Measurements from ENCODE around the gene MISP.

Gene MISP

DNA sequence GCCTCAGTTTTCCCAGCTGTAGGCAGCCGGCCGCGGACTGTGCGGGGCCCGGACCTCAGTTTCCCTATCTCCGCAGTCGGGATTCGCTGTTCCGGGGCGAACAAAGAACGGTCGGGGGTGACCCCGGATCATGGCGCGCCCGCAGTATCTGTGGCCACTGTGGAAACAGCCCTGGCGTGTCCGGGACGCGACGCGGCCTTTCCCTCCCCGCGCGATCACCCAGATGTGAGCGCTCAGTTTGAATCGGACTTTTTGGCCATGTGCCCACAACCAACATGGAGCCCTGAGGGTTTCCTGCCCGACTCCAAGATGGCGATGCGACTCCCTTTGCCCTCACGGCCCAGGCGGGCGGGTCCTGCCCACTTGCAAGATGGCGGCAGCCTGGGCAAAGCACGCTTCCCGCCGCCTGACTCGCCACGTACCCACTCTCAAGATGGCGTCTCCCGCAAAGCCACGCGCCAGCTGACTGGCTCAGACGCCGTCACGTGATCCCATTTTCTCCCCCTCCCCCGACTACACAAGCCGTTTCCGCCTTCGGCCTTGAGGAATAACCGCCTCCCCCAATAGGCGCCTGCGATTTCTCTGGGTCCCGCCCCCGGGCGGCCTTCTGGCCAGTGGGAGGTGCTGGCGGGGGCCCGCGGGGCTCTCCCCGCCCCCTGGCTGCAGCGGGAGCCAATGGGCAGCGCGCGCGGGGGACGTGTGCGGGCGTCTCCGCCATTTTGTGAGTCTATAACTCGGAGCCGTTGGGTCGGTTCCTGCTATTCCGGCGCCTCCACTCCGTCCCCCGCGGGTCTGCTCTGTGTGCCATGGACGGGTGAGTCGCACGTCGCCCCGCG is 46.0 kb downstream of the MISP start, which contains the start of gene PTBP1:
Gene PTBP1 (plus strand): TSS at position 761 of the 836 bp plus-strand sequence. CDS start 46 bp downstream, at position 807.
- DNase-seq (ENCODE audit: low read depth): peak; percentile 99

DNA sequence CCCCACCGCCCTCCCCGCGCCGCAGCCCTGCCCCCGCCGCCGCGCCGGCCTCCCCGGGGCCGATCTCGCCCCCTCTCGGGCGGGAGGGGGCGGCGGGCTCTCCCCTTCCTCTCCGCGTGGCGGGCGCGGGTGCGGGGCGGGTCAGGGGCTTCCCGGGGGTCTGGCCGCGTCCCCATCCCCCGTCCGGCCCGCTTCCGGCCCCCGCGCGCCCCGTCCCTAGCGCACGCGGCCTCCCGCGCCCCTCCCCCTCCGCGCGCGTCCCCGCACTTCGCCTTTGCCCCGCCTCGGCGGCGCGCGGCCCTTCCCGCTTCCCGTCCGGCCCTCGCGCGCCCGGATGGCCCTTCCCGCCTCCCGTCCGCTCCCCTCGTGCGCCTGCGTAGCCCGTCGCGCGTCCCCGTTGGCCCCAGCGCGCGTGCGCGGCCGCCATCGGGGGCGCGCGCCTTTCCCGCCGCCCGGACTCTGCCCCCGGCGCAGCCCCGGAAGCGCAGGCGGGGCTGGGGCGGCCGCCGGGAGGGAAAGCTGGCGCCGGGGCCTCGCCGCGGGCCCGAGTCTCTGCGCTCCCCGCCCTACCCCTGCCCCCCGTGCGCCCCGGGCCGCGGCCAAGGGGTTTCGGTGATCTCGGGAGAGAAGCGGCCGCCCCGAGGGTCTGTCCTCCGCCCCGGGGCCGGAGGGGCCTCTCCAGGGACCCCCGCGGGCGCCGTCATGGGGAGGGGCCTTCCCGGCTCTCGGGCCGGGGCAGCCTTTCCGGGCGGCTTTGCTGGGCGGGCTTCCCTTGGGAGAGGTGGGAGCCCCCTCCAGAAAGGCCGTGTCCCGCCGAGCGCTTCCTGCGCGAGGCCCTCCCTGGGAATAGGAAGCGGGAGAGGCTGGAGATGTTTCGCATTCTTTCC is 46.9 kb downstream of the MISP start:
- DNase-seq (ENCODE audit: low read depth): peak; percentile 57

DNA sequence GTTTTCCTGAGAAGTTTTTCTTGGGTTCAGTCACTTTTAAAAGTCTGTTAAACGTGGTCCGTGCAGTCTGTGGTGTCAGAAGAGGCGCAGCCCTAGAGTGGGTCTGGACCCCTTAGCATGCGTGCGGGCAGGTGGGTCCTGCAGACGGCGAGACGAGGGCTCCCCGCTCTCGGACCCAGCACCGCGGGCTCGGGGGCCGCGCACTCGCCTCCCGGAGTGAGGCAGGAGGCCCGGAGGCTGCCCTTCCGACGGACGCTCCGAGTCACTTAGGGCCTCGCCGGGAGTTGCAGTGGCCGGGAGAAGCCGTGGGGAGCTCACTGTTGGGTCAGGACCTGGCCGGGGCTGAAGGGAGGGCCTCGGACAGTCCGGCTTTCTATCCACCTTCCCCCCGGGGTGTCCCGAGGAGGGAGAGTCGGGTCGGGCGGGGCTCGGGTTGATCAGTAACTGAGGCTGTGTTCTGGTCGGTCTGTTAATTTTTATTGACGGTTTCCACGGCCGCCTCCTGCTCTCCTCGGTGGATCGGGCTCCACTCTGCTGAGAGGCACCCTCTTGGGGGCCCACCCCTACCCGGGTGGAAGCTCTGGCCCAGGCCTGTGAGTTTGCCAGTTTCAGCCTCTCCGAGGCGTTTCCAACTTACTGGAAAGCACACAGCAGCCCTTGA is 47.6 kb downstream of the MISP start:
- DNase-seq (ENCODE audit: low read depth): no peak

DNA sequence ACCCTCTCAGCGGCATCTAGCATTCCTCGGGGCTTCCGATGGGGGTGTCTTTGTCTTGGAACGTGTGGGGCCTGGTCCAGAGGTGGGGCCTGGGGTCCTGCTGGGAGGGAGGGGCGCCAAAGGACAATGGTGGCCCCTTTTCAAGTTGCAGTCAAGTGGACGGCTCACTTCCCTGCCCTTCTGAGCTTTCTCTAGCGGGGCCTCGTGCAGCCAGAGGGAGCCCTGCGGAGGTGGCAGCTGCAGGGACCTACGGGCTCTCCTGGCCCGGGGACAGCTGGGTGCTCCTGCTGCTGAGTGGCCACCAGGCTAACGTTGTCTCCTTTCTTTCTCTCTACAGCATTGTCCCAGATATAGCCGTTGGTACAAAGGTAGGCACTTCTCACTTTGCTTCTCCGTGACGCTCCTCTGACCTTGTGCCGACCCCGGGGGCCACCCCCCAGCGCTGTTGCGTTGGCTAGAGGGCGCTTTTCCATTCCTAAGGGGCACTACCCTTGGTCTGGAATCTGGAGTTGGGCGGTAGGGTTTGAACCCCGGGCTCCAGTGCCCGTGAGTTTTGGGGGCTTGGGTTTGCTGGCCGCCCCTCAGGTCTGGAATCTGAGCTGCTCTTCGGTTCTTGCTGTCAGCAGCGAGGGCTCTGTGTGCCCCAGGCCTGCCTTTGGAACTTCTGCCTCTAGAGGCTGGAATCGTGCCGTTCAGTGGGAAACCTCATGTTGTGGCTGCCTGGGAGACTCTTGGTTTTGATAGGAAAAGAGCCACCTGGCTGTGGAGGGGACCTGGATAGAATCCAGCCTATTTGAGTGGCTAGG is 48.4 kb downstream of the MISP start:
- no peak for DNase-seq (ENCODE audit: low read depth)

DNA sequence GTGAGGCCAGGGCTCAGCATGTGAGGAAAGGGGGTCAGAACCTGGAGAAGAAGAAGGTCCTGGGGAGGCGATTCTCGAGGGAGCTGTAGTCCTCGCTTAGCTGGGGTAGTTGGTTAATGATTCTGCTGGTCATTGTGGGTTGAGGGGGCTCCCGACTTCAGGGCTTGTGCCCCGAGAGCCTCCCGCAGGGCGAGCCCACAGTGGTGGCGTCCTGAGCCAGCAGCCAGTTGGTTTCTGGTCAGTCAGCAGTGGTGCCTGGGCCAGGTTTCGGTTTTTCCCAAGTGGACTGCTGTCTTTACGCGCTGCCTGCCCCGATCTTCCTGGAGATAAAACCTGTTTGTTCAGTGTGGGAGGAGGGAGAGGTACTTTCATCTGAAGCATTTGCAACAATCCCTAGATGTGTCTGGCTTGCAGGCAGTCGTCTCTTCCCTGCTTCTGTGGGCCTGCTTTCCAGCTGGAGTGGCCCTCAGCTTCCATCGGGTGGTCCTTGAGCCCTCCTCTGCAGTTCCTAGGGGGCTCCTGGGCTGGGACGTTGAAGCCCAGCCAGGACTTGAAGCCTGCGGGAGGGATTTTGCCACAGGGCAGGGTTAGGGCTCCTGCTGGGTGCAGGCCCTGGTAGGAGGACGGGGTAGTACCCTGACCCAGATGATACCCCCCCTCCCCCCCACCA is 49.6 kb downstream of the MISP start:
- DNase-seq (ENCODE audit: low read depth): no peak

DNA sequence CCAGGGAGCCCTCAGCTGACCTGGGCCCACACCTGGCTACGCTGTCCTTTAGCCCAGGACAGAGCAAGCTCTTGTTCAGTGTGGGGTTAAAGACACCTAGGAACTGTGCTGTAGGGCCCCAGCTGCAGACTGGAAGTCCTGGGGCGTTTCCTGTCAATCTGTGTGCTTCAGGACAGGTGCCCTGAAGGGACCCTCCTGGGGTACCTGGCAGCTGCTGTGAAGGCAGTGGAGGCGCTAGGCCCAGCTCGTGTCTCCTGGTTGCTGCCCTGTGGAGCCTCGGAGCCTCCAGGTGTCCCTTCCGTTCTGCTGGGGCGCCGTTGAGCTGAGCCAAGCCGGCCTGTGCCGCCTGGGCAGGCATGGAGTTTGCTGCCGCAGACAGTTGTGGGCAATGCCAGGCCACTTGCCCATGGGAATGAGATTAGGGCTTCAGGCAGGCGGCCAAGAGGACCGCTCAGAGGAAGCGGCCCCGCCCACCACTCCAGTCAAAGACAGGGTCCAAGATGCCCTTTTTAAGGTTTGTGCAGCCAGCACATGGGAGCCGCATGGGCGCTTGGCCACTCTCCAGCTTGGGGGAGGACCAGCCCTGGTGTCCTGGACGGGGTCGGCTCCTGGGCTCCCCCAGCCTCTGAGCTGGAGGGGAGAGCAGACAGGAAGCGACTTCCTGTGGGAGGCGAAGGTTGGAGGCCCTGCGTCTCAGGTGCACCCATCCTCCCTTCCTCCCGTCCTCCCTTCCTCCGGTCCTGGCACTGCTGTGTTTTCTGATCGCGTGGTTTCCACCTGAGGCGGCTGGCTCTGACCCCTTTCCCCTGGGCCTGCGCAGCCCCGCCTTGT is 50.3 kb downstream of the MISP start:
- DNase-seq (ENCODE audit: low read depth): no peak

DNA sequence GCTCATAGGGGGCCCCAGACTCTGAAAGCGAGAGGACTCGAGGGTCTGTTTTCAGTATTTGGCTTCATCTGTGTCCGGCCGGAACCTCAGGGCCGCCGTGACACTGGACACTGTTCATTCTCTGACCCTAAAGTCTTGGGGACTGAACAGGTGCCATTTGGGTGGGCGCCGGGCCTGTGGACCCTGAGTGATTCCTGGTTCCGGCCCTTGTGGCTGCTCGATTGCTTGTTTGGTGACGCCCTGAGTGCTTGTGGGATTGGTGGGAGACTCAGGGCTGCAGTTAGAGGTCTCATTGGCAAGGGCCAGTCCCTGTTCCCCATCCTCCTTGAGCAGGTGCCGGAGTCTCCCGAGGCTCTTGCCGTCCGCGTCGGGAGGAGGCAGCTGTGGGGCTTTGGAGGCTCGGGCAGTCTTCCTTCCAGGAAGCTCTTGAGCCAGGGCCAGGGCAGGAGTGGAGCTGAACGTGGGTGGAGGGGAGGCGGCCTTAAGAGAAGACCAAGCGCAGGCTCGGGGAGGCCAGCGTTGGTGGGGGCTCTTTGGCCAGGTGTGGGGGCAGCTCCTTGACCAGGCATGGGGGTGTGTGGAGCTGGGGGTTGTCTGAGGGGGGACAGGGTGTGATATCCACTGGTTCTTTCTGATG is 51.1 kb downstream of the MISP start:
- DNase-seq (ENCODE audit: low read depth): no peak

DNA sequence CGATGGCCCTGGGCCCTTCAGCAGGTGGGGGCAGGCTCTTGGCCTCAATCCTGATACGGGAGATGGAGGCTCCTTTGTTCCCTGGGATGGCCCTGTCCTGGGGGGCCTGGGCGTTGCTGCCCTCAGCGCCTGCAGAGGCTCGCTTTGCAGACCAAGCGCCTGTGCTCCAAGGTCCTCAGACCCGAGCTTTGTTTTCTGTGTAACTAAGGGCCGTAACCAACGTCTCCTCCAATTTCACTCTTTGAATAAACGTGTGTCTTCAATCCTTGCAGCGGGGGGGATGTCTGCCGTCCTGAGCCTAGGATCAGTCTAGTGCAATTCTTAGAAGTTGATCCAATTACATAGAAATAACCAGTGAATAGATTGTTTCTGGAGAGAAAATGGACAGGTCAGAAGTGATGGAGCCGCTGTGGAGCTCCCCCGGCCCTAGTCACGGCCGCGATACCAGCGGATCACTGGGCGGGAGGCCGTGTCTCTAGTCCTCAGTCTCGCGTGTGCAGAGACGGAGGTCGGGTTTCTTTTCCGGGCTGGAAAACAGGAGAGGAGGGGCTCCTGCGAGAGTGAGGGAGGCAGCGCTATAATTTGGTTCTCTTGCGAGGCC is 51.7 kb downstream of the MISP start:
- no peak for DNase-seq (ENCODE audit: low read depth)

DNA sequence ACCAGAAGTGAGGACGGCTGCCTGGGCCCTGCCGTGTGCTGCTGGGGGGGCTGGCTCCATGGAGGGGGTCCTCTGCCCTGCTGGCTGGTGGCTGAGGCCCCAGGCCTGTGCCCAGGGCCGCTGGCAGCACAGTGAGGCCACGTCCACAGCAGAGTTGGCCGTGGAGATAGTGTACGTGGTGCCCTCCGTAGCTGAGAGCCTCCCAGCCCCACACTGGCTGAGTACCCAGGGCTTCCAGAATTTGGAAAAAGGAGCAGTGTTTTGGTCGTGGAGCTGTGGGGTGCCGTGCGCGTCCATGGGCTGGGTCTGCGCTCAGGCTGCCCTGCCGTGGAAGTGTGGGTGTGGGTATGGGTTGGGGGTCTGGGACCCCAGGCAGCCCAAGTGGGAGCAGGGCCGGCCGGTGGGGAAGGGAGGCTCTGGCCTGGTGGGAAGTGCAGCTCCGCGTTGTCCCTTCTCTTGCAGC is 52.2 kb downstream of the MISP start:
- DNase-seq (ENCODE audit: low read depth): no peak

DNA sequence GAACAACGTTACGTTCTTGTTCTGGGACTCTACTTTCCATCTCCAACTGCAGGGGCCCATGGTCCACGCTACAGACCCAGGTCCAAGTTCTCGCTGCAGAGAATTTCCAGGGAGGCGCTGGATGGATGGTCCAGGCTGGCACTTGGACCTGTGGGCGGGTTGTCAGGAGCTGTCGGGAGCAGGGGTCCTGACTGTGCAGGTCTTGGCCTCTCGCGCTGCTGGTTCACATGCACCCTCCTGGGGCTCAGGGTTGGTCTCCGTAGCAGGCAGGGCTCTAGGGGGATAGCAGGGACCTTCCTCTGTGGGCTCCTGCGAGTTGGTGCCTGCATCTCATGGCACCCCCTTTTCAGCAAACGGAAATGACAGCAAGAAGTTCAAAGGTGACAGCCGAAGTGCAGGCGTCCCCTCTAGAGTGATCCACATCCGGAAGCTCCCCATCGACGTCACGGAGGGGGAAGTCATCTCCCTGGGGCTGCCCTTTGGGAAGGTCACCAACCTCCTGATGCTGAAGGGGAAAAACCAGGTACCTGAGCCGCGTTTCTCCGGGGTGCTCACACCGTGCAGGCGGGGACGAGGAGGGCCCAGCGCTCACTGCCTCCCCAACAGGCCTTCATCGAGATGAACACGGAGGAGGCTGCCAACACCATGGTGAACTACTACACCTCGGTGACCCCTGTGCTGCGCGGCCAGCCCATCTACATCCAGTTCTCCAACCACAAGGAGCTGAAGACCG is 52.9 kb downstream of the MISP start:
- DNase-seq (ENCODE audit: low read depth): no peak

DNA sequence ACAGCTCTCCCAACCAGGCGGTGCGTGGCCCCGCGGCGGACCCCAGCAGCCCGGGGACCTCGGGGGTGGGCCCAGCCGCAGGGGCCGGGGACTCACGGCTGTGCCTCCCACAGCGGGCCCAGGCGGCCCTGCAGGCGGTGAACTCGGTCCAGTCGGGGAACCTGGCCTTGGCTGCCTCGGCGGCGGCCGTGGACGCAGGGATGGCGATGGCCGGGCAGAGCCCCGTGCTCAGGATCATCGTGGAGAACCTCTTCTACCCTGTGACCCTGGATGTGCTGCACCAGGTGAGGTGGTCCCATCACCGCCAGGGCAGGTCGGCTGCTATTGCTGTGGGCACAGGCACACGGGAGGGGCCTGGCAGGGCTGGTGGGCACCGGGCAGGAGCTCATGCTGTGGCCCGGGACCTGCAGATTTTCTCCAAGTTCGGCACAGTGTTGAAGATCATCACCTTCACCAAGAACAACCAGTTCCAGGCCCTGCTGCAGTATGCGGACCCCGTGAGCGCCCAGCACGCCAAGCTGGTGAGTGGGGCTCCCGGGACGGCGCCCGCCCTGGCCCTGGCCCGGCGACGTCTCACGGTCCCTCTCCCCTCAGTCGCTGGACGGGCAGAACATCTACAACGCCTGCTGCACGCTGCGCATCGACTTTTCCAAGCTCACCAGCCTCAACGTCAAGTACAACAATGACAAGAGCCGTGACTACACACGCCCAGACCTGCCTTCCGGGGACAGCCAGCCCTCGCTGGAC is 53.7 kb downstream of the MISP start:
- no peak for DNase-seq (ENCODE audit: low read depth)

DNA sequence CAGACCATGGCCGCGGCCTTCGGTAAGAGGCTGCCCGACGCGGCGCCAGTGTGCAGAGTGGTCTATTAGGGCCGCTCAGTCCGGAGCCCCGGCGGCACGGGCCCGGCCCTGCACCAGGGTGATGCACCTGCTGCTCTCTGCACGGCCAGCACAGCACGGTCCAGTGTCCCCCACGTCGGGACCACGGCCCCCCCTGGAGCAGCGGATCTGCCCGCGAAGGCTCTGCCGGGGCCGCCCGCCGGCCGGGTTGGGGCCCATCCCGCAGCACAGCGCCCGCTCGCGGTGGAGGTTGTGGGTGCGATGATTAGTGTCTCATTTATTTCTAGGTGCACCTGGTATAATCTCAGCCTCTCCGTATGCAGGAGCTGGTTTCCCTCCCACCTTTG is 54.2 kb downstream of the MISP start:
- no peak for DNase-seq (ENCODE audit: low read depth)

DNA sequence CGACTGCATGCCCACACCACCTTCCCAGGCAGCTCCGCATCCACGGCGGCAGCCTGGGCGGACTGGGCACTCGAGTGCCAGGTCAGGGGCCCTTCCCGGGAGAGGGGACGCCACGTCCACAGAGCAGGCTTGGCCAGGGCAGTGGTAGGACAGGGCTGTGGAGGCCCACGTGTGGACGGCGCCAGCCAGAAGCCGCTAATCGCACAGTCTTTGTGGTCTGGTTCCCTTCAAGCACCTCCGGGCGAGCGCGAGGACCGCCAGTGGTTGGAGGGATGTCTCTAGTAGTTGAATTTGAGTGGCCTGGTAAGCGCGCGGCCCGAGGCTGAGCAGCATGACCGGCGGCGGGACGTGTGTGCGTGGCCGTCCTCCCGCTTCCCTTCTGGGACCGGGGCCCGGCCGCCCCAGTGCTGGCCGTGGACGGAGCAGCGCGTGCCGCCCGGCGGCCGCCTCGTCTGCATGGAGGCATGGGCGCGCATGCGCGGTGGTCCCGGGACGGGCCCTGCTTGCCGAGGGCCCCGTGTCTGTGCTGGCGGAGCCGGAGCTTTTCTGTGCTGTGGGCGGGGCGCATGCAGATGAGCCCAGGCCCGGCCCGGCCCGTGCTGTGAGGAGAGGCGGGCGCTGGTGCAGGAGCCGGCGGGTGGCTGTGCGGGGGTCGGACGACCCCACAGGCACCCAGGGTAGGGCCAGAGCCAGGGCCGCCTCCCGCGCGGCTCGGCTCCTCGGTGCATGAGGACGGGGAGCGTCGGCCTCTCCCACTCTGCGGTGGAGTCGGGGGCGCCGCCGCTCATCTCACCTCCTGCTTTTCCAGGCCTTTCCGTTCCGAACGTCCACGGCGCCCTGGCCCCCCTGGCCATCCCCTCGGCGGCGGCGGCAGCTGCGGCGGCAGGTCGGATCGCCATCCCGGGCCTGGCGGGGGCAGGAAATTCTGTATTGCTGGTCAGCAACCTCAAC is 55.0 kb downstream of the MISP start:
- DNase-seq (ENCODE audit: low read depth): no peak

DNA sequence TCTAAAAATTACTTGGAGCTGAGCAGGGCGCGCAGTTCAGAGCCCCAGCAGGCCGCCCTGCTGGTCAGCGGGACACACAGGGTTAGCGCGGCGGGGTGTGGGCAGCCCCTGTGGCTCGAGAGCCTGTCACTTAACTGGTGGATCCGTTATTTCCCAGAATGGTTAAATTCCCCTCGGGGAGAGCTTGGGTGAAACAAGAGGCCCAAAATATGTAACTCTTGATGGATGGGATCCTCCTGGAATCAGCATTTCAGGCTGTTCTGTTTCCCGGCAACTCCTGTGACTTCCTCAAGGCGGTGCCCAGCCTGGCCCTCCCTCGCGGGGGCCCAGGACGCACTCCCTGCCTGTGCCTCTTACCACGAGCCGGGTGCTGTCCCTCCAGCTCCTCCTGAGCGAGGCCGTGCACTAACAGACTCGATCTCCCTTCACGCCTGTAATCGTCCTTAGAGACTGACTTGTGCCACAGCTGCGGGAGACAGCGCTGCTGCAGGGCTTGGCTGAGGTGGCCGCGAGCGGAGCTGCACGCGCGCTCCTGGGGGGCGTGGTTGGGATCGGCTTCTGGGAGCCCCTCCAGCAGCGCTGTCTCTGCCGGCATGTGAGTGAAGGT is 56.0 kb downstream of the MISP start:
- DNase-seq (ENCODE audit: low read depth): no peak

DNA sequence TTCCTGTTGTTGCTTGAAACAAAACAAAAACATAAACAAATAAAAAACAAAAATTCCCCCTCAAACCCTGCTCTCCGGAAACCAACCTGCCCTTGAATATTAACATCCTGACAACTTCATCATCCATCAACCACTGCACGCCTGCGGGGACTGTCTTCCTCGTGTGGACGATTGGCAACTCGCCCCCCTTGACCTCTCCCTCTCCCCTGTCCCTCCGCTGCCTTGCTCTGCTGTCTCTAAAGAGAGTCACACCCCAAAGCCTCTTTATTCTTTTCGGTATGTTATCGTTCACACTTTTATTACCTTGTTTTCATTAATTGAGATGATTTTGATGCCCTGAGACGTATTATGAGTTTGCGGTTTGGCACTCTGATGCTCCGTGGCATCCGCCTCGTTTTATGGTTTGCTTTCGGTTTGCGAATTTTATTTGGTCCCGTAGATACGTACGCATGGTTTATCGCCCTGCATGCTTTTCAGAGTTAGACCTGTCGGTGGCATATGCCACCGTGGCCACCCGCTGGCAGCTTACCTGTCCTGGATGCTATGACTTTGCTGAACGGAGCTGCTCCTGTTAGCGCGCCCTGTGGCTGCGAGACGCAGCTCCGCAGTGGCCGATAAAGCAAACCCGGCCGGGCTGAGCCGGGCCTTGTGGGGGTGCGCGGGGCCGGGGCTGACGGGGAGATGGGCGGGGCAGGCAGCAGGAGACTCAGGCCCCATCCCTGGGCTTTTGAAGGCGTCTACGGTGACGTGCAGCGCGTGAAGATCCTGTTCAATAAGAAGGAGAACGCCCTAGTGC is 56.9 kb downstream of the MISP start:
- DNase-seq (ENCODE audit: low read depth): no peak

All from stimulated activated CD8-positive, alpha-beta memory T cell treated with anti-CD3 and anti-CD28 coated beads, Interleukin-15, amount 100 ng/mL, for 1 hour (primary cell).